Measurements from ENCODE around the gene MAS1. TPM values are rescaled to one million over a fixed set of nuclear protein-coding genes. Genes with fewer than 3 reads are reported as not detected.

MAS1 gene
- total RNA-seq, 2 donors from 2014 or later, result not detected

- Histone ChIP-seq H3K27me3 (no peaks in the 10 kb centered on the region), H3K4me1 (no peaks in the 10 kb centered on the region), H3K27ac (no peak overlapping the region), H3K4me3 (no peak overlapping the region), H3K9me3 (no peaks in the 10 kb centered on the region), H3K36me3 (replicated peaks in 1 of 2; ENCODE audit: insufficient read depth in 1 of 2, low read depth in 2 of 2) (no peaks in the 10 kb centered on the region)
- ATAC-seq, result no peak
- intact Hi-C loops (cut with DNase I), result no loop called here
- WGBS, 2 donors, result 80 to 81% methylated on average over 5 of the region's 5 CpGs
- no peak for DNase-seq
- TF ChIP-seq POLR2A (IDR thresholded peaks at IDR 0.05) (no peak), CTCF (IDR thresholded peaks at IDR 0.05) (no peak)
Observed at GRCh38 chr6:159877256-159877808, 13.5 kb upstream of the MAS1 start.

GRCh38 chr6:159878341-159878740, 12.4 kb upstream of the MAS1 start:
- ATAC-seq, result no peak
- intact Hi-C loops (cut with DNase I), result no loop called here
- H3K4me3 ChIP-seq, result no peak overlapping the region

GRCh38 chr6:159879856-159880255, 10.9 kb upstream of the MAS1 start:
- intact Hi-C loops (cut with DNase I), result no loop called here
- Histone ChIP-seq H3K9me3 (no peaks in the 10 kb centered on the region), H3K27me3 (no peaks in the 10 kb centered on the region), H3K4me1 (no peaks in the 10 kb centered on the region), H3K36me3 (replicated peaks in 1 of 2; ENCODE audit: insufficient read depth in 1 of 2, low read depth in 2 of 2) (no peaks in the 10 kb centered on the region), H3K27ac (no peak overlapping the region), H3K4me3 (no peak overlapping the region)
- no peak for DNase-seq
- no peak for ATAC-seq
- TF ChIP-seq POLR2A (IDR thresholded peaks at IDR 0.05) (no peak), CTCF (IDR thresholded peaks at IDR 0.05) (no peak)
- WGBS, 2 donors, result 88 to 94% methylated on average over 8 to 11 of the region's 11 CpGs

More at GRCh38 chr6:159878341-159878740, 12.4 kb upstream of the MAS1 start:
- no peaks in the 10 kb centered on the region for H3K36me3 ChIP-seq (replicated peaks in 1 of 2; ENCODE audit: insufficient read depth in 1 of 2, low read depth in 2 of 2)
- no peaks in the 10 kb centered on the region for H3K27me3 ChIP-seq
- H3K9me3 ChIP-seq, result no peaks in the 10 kb centered on the region
- no peaks in the 10 kb centered on the region for H3K4me1 ChIP-seq
- DNase-seq, result no peak
- H3K27ac ChIP-seq, result no peak overlapping the region
- TF ChIP-seq CTCF (IDR thresholded peaks at IDR 0.05) (no peak), POLR2A (IDR thresholded peaks at IDR 0.05) (no peak)
- 79 to 84% methylated on average over 5 to 8 of the region's 8 CpGs for WGBS, 2 donors

- ATAC-seq (no peak), DNase-seq (no peak)
- H3K9me3 ChIP-seq, result no peaks in the 10 kb centered on the region
- no peaks in the 10 kb centered on the region for H3K27me3 ChIP-seq
- H3K4me3 ChIP-seq, result no peak overlapping the region
- H3K27ac ChIP-seq, result no peak overlapping the region
- H3K36me3 ChIP-seq (replicated peaks in 1 of 2; ENCODE audit: insufficient read depth in 1 of 2, low read depth in 2 of 2), result no peaks in the 10 kb centered on the region
- no peaks in the 10 kb centered on the region for H3K4me1 ChIP-seq
- intact Hi-C loops (cut with DNase I), result no loop called here
- TF ChIP-seq POLR2A (IDR thresholded peaks at IDR 0.05) (no peak), CTCF (IDR thresholded peaks at IDR 0.05) (no peak)
- 47 to 63% methylated on average over 6 of the region's 6 CpGs for WGBS, 2 donors
Observed at GRCh38 chr6:159880412-159880975, 10.3 kb upstream of the MAS1 start.

GRCh38 chr6:159884720-159885119, 6.1 kb upstream of the MAS1 start:
- Histone ChIP-seq H3K9me3 (no peaks in the 10 kb centered on the region), H3K27ac (no peak overlapping the region), H3K4me1 (no peaks in the 10 kb centered on the region), H3K36me3 (replicated peaks in 1 of 2; ENCODE audit: insufficient read depth in 1 of 2, low read depth in 2 of 2) (no peaks in the 10 kb centered on the region), H3K4me3 (no peak overlapping the region), H3K27me3 (no peaks in the 10 kb centered on the region)
- WGBS, 2 donors, result 65 to 71% methylated on average over 4 of the region's 4 CpGs
- ATAC-seq, result no peak
- DNase-seq, result no peak
- intact Hi-C loops (cut with DNase I), result no loop called here
- TF ChIP-seq CTCF (IDR thresholded peaks at IDR 0.05) (no peak), POLR2A (IDR thresholded peaks at IDR 0.05) (no peak)

All from body of pancreas (tissue), 4 donors.